GM19452 (cell line): Measurements from ENCODE around the gene BHLHE23.
"Not testable (repeated sequence)": the region's sequence is repeated elsewhere in the genome, so short reads cannot be mapped to it uniquely, and the experiment has no call there.

Experiments used
- ATAC-seq: cut with Tn5 transposase; IDR thresholded peaks from one replicate; pipeline ENCODE4 v1.9.1; 2021; ENCODE audit not compliant: unreplicated experiment

The BHLHE23 gene

GRCh38 chr20:62962891-62963613 is 43.7 kb downstream of the BHLHE23 start:
- ATAC-seq, result no peak

DNA sequence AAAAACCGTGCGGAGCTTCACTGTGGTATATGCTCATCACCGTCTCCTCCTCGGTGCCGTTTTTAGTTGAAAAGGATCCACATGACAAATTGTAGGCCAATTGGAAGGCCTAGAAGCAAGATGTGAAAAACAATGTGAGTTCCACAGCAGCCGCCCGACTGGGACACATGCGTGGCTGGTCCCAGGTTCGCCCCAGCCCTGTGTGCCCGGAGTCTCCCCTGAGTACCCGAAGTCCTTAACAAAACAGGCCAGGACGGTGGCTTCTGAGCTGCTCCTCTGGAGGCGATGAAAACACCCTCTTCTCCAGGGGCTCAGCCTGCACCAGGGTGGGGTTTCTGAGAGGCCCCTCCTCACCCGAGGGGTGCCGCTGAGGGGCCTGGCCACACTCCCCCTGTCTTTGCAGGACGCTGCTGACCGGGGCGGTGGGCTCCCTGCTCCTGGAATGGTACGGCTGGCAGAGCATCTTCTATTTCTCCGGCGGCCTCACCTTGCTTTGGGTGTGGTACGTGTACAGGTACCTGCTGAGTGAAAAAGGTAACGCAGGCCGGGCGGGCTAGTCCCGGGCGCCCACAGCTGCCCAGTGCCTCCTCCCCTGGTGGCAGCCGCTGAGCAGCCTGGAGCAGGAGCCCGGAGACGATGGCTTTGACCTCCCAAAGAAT is 44.4 kb downstream of the BHLHE23 start:
- no peak for ATAC-seq

GRCh38 chr20:62961799-62962198 is 45.0 kb downstream of the BHLHE23 start:
- ATAC-seq, result no peak

- no peak for ATAC-seq
Observed at GRCh38 chr20:62961310-62961783, 45.4 kb downstream of the BHLHE23 start.

GRCh38 chr20:62960446-62961309 is 46.1 kb downstream of the BHLHE23 start:
- not testable (repeated sequence) for ATAC-seq

DNA sequence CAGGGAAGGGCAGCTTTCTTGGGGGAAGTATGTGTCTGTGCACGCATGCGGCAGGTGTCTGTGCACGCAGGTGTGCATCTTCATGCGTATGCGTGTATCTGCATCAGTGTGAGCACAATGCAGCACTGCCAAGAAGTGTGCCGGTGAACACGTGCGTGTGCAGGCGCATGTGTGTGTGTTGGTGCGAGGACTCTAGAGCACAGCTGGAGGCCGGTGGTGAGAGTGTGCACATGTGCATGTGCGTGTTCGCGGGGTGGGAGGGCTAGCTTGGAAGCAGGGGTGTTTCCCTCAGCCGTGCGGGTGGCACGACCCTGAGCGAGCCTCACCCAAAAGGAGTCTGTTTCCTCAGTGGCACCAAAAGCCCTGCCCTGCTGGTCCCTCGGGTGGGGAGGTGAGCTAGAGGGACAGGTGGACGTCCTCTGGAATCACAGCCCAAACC is 46.7 kb downstream of the BHLHE23 start:
- no peak for ATAC-seq

DNA sequence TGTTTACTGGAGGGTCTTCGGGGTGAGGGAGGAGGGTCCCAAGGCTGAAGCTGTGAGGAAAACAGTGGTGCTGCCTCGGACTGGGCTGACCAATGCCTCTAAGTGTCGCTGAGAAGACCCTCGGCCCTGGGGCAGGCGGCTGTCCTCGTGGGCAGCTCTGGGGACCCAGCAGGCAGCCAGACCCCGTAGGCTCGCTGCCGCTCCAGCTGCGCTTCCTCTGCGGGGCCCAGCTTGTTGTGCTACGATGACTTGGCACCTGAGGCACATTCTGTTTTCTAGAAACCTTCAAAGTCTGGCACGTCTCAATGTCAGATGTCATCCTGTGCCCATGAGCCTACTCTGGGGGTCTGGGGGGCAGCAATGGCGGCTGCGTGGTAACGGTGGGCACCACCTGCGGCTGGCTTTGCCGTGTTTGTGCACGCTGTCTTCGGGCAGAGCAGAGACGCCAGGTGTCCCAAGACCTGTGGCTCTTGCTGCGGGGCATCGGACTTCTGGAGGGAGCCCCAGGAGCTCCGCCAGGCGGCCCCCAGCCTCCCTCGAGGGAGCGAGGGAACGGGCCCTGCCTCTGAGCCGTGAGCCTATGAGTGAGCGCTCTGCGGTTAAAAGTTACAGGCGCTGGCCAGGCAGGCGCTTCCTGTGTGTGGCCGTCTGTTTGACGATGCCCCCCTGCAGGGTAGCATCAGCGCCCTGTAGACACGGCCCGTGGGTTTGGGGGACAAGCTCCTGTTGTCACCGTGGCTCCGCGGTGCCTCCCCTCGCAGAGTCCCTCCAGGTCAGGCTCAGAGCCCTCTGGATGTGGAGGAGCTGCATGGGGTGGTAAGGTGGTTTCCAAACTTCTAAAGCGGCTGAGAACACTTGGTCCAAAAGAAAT is 47.4 kb downstream of the BHLHE23 start:
- ATAC-seq, result no peak

DNA sequence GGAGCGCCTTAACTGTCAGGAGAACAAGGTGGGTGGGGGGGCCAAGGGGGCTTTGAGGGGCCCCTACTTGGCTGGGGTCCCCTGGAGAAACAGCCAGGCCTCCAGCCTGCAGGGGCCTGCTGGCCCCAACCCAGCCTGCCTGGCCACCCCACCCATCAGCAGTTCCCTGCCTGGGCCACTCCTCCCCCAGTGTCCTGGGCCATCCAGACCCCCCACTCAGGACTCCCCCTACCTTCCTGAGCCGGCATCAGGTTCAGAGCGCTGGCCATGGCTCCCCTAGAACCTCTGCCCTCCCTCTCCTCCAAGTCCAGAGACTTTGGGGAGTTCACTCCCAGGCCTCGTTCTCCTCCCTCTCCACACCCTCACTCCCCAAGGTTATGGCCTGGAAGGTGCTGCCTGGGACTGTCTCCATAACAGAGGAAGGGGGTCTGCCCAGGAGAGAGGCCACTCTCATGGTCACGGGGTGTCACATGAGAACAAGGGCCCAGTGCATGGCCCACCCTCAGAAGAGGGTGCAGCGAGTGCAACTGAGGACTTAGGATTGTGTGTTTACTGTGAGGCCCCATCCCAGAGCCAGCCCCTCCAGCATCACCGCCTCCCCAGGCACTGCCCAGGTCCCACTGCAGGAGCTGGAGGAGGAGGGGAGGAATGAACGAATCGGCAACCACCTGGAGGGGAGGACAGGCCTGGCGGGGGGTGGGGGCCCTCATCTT is 48.2 kb downstream of the BHLHE23 start:
- no peak for ATAC-seq

DNA sequence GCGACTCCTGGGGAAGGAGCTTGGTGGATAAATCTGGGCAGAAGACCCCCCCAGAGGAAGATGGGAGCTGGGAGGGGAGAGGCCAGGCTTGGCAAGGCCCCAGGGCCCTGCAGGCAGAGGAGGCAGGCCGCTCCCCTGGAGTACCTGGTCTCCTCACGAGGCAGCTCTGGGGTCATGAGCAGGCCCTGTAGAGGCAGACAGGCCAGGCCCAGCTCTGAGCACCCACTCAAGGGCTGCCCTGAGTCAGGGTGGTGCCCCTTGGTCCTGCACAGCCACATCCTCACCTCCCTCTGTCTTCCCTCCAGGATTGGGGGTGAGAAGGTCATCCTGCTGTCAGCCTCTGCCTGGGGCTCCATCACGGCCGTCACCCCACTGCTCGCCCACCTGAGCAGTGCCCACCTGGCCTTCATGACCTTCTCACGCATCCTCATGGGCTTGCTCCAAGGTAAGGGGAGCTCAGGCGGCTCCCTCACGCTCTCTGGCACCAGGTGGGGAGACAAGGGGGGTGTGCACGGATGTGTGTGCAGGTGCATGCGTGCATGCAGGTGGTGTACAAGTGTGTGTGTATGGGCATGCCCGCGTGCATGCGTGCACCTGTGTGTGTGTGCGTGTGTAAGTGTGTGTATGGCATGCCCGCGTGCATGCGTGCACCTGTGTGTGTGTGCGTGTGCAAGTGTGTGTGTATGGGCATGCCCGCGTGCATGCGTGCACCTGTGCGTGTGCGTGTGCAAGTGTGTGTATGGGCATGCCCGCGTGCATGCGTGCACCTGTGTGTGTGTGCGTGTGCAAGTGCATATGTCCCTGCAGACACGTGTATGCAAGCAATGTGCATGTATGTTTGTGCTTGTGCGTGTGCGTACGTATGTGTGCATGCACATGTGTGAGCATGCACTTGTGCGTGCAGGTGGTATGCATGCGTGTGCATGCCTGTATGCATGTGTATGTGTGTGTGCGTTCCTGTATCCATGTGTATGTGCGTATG is 49.3 kb downstream of the BHLHE23 start:
- no peak for ATAC-seq

DNA sequence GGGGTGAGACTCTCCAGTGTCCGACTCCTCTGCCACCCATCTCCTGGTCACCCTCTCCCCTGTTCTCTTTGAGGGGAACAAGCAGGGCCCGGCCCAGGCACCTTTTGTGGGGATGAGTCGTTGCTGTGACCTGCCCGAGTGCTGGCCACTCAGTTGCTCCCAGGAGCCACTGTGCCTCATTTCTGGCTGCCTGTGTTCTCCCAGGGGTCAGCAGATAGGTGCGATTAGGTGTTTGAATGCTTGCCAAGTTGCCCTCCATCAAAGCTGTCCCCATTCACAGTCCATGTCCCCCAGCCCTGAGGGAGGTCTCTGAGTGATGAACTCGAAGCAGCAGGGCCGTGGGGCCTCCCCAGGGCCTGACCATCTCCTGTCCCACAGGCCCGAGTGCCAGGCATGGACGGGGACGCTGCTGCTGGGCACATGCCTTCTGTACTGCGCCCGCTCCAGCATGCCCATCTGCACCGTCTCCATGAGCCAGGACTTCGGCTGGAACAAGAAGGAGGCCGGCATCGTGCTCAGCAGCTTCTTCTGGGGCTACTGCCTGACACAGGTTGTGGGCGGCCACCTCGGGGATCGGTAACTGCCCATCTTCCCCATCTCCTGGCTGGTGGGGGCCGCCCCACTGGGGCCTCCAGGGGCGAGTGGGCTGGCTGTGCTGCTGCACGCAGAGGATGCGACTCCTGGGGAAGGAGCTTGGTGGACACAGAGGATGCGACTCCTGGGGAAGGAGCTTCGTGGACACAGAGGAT is 50.2 kb downstream of the BHLHE23 start:
- ATAC-seq, result no peak
